ENCODE measurements around the gene NPHP4. TPM values are rescaled to one million over a fixed set of nuclear protein-coding genes. Genes with fewer than 3 reads are reported as not detected.

The NPHP4 gene
- total and polyA plus RNA-seq, 7 donors, result 1.3 to 2.8 (median 1.8) TPM

- TF ChIP-seq CTCF (IDR thresholded peaks at IDR 0.05), result no peak
- Histone ChIP-seq H3K4me3 (no peak overlapping the region), H3K36me3 (ENCODE audit: insufficient read depth in 1 of 2, low read depth in 1 of 2) (no peaks in the 10 kb centered on the region), H3K9me3 (no peaks in the 10 kb centered on the region), H3K27me3 (ENCODE audit: insufficient read depth in 3 of 3, low read length in 2 of 3) (no peaks in the 10 kb centered on the region), H3K4me1 (no peaks in the 10 kb centered on the region), H3K27ac (no peak overlapping the region)
- intact Hi-C loops (cut with DNase I), result no loop called here
- no peak for ATAC-seq
- DNase-seq, result peak in 1 of 2 donors; percentile 35
- 74 to 80% (median 76%) methylated on average over 19 of the region's 19 CpGs for WGBS, 3 donors
Observed at GRCh38 chr1:6011161-6011945, 19.1 kb upstream of the NPHP4 start.

- peak in 1 of 2 donors; percentile 4 for DNase-seq
- TF ChIP-seq CTCF (IDR thresholded peaks at IDR 0.05), result no peak
Observed at GRCh38 chr1:6010554-6010953, 18.3 kb upstream of the NPHP4 start.

GRCh38 chr1:6009120-6010040 lies 17.2 kb upstream of the NPHP4 start:
- Histone ChIP-seq H3K4me1 (no peaks in the 10 kb centered on the region), H3K4me3 (no peak overlapping the region), H3K9me3 (no peaks in the 10 kb centered on the region), H3K27ac (no peak overlapping the region), H3K27me3 (ENCODE audit: insufficient read depth in 3 of 3, low read length in 2 of 3) (peaks cover 0 to 2% (median 0%) of the 10 kb centered on the region in 3 donors), H3K36me3 (ENCODE audit: insufficient read depth in 1 of 2, low read depth in 1 of 2) (no peaks in the 10 kb centered on the region)
- ATAC-seq (no peak), DNase-seq (peak in 1 of 2 donors; percentile 35)
- WGBS, 3 donors, result 80 to 85% (median 81%) methylated on average over 23 of the region's 23 CpGs
- intact Hi-C loops (cut with DNase I), result no loop called here
- no peak for TF ChIP-seq CTCF (IDR thresholded peaks at IDR 0.05)

More at GRCh38 chr1:6010554-6010953, 18.3 kb upstream of the NPHP4 start:
- H3K27ac ChIP-seq, result no peak overlapping the region
- intact Hi-C loops (cut with DNase I), result no loop called here
- WGBS, 3 donors, result 77 to 84% (median 83%) methylated on average over 10 of the region's 10 CpGs
- H3K27me3 ChIP-seq (ENCODE audit: insufficient read depth in 3 of 3, low read length in 2 of 3), result peaks cover 0 to 1% (median 0%) of the 10 kb centered on the region in 3 donors
- H3K4me3 ChIP-seq, result no peak overlapping the region
- H3K4me1 ChIP-seq, result no peaks in the 10 kb centered on the region
- no peaks in the 10 kb centered on the region for H3K36me3 ChIP-seq (ENCODE audit: insufficient read depth in 1 of 2, low read depth in 1 of 2)
- ATAC-seq, result no peak
- H3K9me3 ChIP-seq, result no peaks in the 10 kb centered on the region

GRCh38 chr1:6008696-6009095 lies 16.5 kb upstream of the NPHP4 start:
- Histone ChIP-seq H3K27me3 (ENCODE audit: insufficient read depth in 3 of 3, low read length in 2 of 3) (peaks cover 0 to 2% (median 0%) of the 10 kb centered on the region in 3 donors), H3K4me1 (no peaks in the 10 kb centered on the region), H3K36me3 (ENCODE audit: insufficient read depth in 1 of 2, low read depth in 1 of 2) (no peaks in the 10 kb centered on the region), H3K4me3 (no peak overlapping the region), H3K9me3 (no peaks in the 10 kb centered on the region), H3K27ac (no peak overlapping the region)
- 71 to 75% (median 74%) methylated on average over 6 of the region's 6 CpGs for WGBS, 3 donors
- intact Hi-C loops (cut with DNase I), result no loop called here
- DNase-seq (peak in 1 of 2 donors; percentile 5), ATAC-seq (no peak)
- TF ChIP-seq CTCF (IDR thresholded peaks at IDR 0.05), result no peak
